OCI-LY3 (cell line): ENCODE results near the gene CCDC190.

ENCODE experiments used
- H2AFZ ChIP-seq: fragments of 200-600, 300-600 bp; shearing (Covaris generic); 2 replicates; pipeline ENCODE4 v1.6.0; 2014; ENCODE audit warnings: antibody characterized with exemption, low read depth, low read length
- H3K27ac ChIP-seq: fragments of 200-600, 300-600 bp; sonication (generic); 2 replicates; pipeline ENCODE4 v1.5.1; 2014; ENCODE audit warnings: mild to moderate bottlenecking, low read length, moderate library complexity, mixed read lengths
- H3K27me3 ChIP-seq: fragments of 200-600, 300-600 bp; sonication (generic); 2 replicates; pipeline ENCODE4 v1.6.1; 2014; ENCODE audit warnings: low read depth, low read length, mixed read lengths
- H3K36me3 ChIP-seq: fragments of 200-600, 300-600 bp; sonication (generic); replicated peaks from 2 replicates; pipeline ENCODE3; 2014; ENCODE audit warnings: low read depth, low read length, mixed read lengths
- H3K4me1 ChIP-seq: fragments of 300-600, 200-600 bp; sonication (generic); 2 replicates; pipeline ENCODE4 v1.6.1; 2014; ENCODE audit warnings: low read length, mixed read lengths
- H3K4me2 ChIP-seq: fragments of 200-600, 300-600 bp; sonication (generic); 2 replicates; pipeline ENCODE4 v1.6.1; 2014; ENCODE audit warnings: low read length, mixed read lengths
- H3K4me3 ChIP-seq: fragments of 300-600, 200-600 bp; sonication (generic); 2 replicates; pipeline ENCODE4 v1.5.1; 2014; ENCODE audit warnings: antibody characterized with exemption, mild to moderate bottlenecking, low read length, moderate library complexity
- H3K79me2 ChIP-seq: fragments of 300-600, 200-600 bp; shearing (Covaris generic); 2 replicates; pipeline ENCODE4 v1.6.1; 2014; ENCODE audit warnings: mild to moderate bottlenecking, low read length, mixed read lengths
- H3K9ac ChIP-seq: fragments of 300-600, 200-600 bp; shearing (Covaris generic); 2 replicates; pipeline ENCODE4 v1.6.0; 2014; ENCODE audit warnings: mild to moderate bottlenecking, low read length, moderate library complexity
- H3K9me3 ChIP-seq: fragments of 200-600, 300-600 bp; shearing (Covaris generic); 2 replicates; pipeline ENCODE4 v1.6.1; 2014; ENCODE audit warnings: low read length, mixed read lengths; ENCODE audit not compliant: insufficient read depth
- H4K20me1 ChIP-seq: fragments of 200-600, 300-600 bp; sonication (generic); 2 replicates; pipeline ENCODE4 v1.6.1; 2016; ENCODE audit warnings: low read length, mixed read lengths; ENCODE audit not compliant: insufficient read depth
- EZH2phosphoT487 ChIP-seq: fragments of 200-600 bp; shearing (Covaris generic); IDR thresholded peaks from 2 replicates; pipeline ENCODE4 v1.6.1; 2018; ENCODE audit warnings: antibody characterized with exemption, mixed run types, low read depth
- TF ChIP-seq, protein P1 (sequence below): fragments of 200-600, 300-600 bp; sonication (generic); IDR thresholded peaks from 2 replicates; pipeline ENCODE4 v1.5.1; 2014; ENCODE audit warnings: antibody characterized with exemption, low read length, low read depth

Gene CCDC190

DNA sequence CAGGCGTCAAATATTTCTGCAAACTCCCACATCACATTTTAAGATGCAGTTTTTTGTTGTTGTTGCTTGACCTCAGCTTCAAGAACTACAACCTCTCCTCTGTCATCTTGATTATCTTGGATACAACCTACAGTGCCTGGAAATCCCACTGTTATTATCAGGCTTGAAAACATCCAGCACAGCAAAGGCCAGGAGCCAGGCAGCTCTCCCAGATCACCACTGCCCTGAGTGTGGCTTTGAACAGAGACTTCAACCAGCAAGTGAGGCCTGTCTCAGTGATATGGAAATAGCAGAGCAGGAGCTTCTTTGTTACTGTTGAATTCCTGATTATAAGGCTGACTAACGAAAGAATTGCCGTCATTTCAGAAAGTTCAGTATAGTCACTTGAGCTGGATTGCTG is 28.5 kb downstream of the CCDC190 start:
- no peaks in the 10 kb centered on the region for H3K9me3 ChIP-seq
- peaks cover 11% of the 10 kb centered on the region for H3K27me3 ChIP-seq
- H3K9ac ChIP-seq, result no peak overlapping the region
- H3K79me2 ChIP-seq, result no peaks in the 10 kb centered on the region
- peaks cover 12% of the 10 kb centered on the region for H3K4me1 ChIP-seq
- TF ChIP-seq EZH2phosphoT487, result no peak
- TF ChIP-seq, protein P1, sequence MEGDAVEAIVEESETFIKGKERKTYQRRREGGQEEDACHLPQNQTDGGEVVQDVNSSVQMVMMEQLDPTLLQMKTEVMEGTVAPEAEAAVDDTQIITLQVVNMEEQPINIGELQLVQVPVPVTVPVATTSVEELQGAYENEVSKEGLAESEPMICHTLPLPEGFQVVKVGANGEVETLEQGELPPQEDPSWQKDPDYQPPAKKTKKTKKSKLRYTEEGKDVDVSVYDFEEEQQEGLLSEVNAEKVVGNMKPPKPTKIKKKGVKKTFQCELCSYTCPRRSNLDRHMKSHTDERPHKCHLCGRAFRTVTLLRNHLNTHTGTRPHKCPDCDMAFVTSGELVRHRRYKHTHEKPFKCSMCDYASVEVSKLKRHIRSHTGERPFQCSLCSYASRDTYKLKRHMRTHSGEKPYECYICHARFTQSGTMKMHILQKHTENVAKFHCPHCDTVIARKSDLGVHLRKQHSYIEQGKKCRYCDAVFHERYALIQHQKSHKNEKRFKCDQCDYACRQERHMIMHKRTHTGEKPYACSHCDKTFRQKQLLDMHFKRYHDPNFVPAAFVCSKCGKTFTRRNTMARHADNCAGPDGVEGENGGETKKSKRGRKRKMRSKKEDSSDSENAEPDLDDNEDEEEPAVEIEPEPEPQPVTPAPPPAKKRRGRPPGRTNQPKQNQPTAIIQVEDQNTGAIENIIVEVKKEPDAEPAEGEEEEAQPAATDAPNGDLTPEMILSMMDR, result no peak
- H3K4me2 ChIP-seq, result no peak overlapping the region
- H3K27ac ChIP-seq, result no peak overlapping the region
- no peak overlapping the region for H2AFZ ChIP-seq
- H3K36me3 ChIP-seq, result no peaks in the 10 kb centered on the region
- H3K4me3 ChIP-seq, result no peak overlapping the region
- H4K20me1 ChIP-seq, result no peaks in the 10 kb centered on the region

DNA sequence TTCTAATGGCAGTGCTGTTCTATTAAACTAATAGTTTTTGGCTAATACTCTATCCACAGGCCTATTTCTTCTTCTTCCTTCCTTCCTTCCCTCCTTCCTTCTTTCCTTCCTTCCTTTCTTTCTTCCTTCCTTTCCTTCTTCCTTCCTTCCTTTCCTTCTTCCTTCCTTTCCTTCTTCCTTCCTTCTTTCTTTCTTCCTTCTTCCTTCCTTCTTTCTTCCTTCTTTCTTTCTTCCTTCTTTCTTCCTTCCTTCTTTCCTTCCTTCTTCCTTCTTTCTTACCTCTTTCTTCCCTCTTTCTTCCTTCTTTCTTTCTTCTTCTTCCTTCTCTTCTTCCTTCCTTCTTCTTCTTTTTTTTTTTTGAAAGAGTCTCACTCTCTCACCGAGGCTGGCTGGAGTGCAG is 31.7 kb downstream of the CCDC190 start:
- no peak overlapping the region for H3K4me3 ChIP-seq
- H4K20me1 ChIP-seq, result no peaks in the 10 kb centered on the region
- no peaks in the 10 kb centered on the region for H3K36me3 ChIP-seq
- no peaks in the 10 kb centered on the region for H3K9me3 ChIP-seq
- H3K27ac ChIP-seq, result no peak overlapping the region
- H3K4me1 ChIP-seq, result peaks cover 3% of the 10 kb centered on the region
- H3K4me2 ChIP-seq, result no peak overlapping the region
- no peak overlapping the region for H3K9ac ChIP-seq
- no peak overlapping the region for H2AFZ ChIP-seq
- H3K79me2 ChIP-seq, result no peaks in the 10 kb centered on the region
- H3K27me3 ChIP-seq, result peaks cover 17% of the 10 kb centered on the region
- TF ChIP-seq EZH2phosphoT487, result no peak
- TF ChIP-seq, protein P1, result no peak

DNA sequence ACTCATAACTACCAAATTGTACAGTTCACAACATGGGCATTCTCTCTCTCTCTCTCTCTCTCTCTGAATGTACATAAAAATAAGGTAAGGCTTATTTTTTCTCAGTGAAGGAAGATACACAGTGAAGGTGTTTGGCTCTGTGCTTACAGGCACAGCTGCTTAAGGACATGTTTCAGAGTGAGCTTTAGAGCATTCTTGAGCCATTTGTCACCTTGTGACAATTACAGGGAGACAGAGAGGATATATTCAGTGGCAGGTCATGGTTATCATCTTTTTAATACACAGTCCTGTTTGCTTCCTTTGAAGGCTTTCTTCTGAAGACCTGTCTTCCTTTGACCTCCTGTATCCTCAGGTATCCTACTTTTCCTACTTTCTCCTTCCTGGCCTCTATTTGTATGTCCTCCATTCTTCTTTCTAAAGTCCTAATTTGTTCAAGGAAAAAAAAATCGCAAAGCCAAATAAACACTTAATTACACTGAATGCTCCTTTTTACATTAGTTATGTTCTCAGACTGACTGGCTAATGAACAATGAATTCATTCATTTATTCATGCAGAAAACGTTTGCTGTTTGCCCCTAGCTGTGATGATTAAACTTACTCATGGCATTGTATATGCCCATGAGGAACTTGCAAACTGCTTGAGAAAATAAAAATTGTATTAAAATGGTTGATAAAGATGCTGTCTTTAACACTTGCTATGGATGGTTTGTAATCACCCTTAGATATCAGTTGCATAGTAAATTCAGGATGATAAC is 37.0 kb downstream of the CCDC190 start:
- H3K4me2 ChIP-seq, result no peak overlapping the region
- H3K27me3 ChIP-seq, result peaks cover 17% of the 10 kb centered on the region
- H3K9me3 ChIP-seq, result no peaks in the 10 kb centered on the region
- H3K9ac ChIP-seq, result no peak overlapping the region
- no peaks in the 10 kb centered on the region for H3K79me2 ChIP-seq
- TF ChIP-seq EZH2phosphoT487, result no peak
- H3K4me3 ChIP-seq, result no peak overlapping the region
- no peaks in the 10 kb centered on the region for H3K36me3 ChIP-seq
- no peak overlapping the region for H3K27ac ChIP-seq
- no peak overlapping the region for H2AFZ ChIP-seq
- no peaks in the 10 kb centered on the region for H4K20me1 ChIP-seq
- H3K4me1 ChIP-seq, result no peaks in the 10 kb centered on the region

DNA sequence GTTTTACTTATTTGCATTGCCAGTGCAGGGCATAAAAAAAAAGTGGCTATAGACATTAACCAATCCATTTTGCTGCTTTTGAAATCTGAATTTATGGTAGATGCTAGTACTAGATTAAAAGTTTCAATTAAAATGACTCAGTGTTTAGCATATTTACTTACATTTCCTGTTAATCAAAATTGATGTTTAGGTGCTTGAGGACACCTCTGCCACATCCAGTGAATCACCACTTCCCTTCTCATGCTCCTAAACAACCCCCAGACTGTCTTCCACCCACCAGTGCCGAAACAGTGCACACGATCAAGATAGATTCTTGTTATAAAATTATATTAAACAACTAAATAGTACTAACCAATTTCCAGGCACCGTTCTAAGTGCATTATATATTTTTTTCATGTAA is 37.7 kb downstream of the CCDC190 start:
- Histone ChIP-seq H3K9ac (no peak overlapping the region), H4K20me1 (no peaks in the 10 kb centered on the region), H3K79me2 (no peaks in the 10 kb centered on the region), H3K36me3 (no peaks in the 10 kb centered on the region), H3K27ac (no peak overlapping the region), H3K4me2 (no peak overlapping the region), H3K4me3 (no peak overlapping the region), H2AFZ (no peak overlapping the region), H3K4me1 (no peaks in the 10 kb centered on the region), H3K9me3 (no peaks in the 10 kb centered on the region), H3K27me3 (peaks cover 10% of the 10 kb centered on the region; the same call in 1 of the 2 replicates)
- TF ChIP-seq, protein P1, result no peak
- TF ChIP-seq EZH2phosphoT487, result no peak
